Measurements from ENCODE around the gene HOXB1.

HOXB1 gene

DNA sequence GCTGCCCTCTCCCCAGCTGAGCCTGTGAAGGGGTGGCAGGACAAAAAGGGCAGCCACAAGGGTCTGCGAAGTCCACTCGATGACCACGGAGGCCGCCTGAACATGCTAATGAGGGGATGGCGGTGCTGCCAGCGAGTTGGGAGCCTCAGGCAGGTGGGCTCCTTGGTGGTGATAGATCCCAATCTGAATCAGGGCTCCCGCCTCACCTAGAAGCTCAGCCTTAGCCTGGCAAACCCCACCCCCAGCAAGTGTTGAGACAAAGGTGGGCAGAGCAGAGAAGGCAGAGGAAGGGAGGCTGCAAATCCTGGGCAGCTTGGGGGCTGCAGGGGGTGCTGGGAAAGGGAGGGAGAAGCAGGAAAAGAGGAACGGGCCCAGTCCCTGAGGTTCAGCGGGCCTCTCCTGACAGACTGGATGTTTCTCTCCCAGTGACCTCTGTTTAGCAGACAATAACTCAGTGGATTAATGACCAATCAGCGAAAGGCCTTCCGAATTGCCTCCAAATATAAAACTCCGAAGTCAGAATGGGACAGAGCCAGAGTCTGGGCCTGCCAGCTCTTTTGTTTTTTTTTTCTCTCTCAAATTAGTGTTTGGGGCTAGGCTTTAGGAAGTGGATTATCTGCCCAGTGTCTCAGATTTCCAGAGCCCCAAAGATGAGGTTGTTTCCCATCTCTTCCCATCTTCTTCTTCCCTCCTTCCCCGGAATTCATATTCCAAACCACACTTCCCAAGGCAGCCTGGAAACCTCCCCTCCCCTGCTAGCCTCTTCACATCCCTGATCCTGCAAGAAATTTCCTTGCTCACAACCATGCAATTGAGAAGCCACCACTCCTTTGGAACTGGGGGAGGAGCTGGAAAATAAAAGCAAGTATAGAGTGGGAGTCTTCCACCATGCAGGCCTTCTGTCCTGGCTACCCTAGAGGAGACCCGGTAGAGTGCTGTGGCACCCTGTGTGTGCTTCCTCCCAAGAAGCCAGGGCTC lies 29.3 kb upstream of the HOXB1 start:
- Histone ChIP-seq H3K4me1 (ENCODE audit: insufficient read depth, low read length, severe bottlenecking) (no peaks in the 10 kb centered on the region), H3K4me2 (ENCODE audit: low read length) (no peak overlapping the region), H3K79me2 (ENCODE audit: insufficient read depth, low read length) (no peaks in the 10 kb centered on the region), H3K9ac (ENCODE audit: low read length) (no peak overlapping the region), H3F3A (ENCODE audit: insufficient read depth, low read length) (no peaks in the 10 kb centered on the region), H3K4me3 (ENCODE audit: low read depth, low read length, poor library complexity, severe bottlenecking) (no peak overlapping the region), H4K20me1 (ENCODE audit: insufficient read depth, low read length) (no peaks in the 10 kb centered on the region), H3K27ac (ENCODE audit: low read depth, low read length, poor library complexity, severe bottlenecking) (no peak overlapping the region), H2AFZ (ENCODE audit: low read length) (no peak overlapping the region), H3K27me3 (ENCODE audit: insufficient read depth, low read length) (no peaks in the 10 kb centered on the region; the same call in 1 of the 2 replicates), H3K36me3 (ENCODE audit: insufficient read depth, low read length) (no peaks in the 10 kb centered on the region), H3K9me2 (ENCODE audit: low read depth, low read length) (no peaks in the 10 kb centered on the region), H3K9me3 (ENCODE audit: low read length) (no peaks in the 10 kb centered on the region)
- TF ChIP-seq, protein P1, sequence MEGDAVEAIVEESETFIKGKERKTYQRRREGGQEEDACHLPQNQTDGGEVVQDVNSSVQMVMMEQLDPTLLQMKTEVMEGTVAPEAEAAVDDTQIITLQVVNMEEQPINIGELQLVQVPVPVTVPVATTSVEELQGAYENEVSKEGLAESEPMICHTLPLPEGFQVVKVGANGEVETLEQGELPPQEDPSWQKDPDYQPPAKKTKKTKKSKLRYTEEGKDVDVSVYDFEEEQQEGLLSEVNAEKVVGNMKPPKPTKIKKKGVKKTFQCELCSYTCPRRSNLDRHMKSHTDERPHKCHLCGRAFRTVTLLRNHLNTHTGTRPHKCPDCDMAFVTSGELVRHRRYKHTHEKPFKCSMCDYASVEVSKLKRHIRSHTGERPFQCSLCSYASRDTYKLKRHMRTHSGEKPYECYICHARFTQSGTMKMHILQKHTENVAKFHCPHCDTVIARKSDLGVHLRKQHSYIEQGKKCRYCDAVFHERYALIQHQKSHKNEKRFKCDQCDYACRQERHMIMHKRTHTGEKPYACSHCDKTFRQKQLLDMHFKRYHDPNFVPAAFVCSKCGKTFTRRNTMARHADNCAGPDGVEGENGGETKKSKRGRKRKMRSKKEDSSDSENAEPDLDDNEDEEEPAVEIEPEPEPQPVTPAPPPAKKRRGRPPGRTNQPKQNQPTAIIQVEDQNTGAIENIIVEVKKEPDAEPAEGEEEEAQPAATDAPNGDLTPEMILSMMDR (IDR thresholded peaks at IDR 0.05; ENCODE audit: low read length) = no peak
- TF ChIP-seq EZH2 (IDR thresholded peaks at IDR 0.05; ENCODE audit: borderline replicate concordance, low read length) = no peak

- Histone ChIP-seq H3K9me3 (ENCODE audit: low read length) (no peaks in the 10 kb centered on the region), H3K9ac (ENCODE audit: low read length) (no peak overlapping the region), H3K9me2 (ENCODE audit: low read depth, low read length) (no peaks in the 10 kb centered on the region), H4K20me1 (ENCODE audit: insufficient read depth, low read length) (no peaks in the 10 kb centered on the region), H3K27ac (ENCODE audit: low read depth, low read length, poor library complexity, severe bottlenecking) (no peak overlapping the region), H3F3A (ENCODE audit: insufficient read depth, low read length) (no peaks in the 10 kb centered on the region), H3K27me3 (ENCODE audit: insufficient read depth, low read length) (no peaks in the 10 kb centered on the region; the same call in 1 of the 2 replicates), H3K36me3 (ENCODE audit: insufficient read depth, low read length) (no peaks in the 10 kb centered on the region), H2AFZ (ENCODE audit: low read length) (no peak overlapping the region), H3K79me2 (ENCODE audit: insufficient read depth, low read length) (no peaks in the 10 kb centered on the region), H3K4me3 (ENCODE audit: low read depth, low read length, poor library complexity, severe bottlenecking) (no peak overlapping the region), H3K4me2 (ENCODE audit: low read length) (no peak overlapping the region), H3K4me1 (ENCODE audit: insufficient read depth, low read length, severe bottlenecking) (no peaks in the 10 kb centered on the region)
- no peak for TF ChIP-seq EZH2 (IDR thresholded peaks at IDR 0.05; ENCODE audit: borderline replicate concordance, low read length)
- TF ChIP-seq, protein P1 (IDR thresholded peaks at IDR 0.05; ENCODE audit: low read length) = no peak
These were observed 28.5 kb upstream of the HOXB1 start for GRCh38 chr17:48559122-48559839.

DNA sequence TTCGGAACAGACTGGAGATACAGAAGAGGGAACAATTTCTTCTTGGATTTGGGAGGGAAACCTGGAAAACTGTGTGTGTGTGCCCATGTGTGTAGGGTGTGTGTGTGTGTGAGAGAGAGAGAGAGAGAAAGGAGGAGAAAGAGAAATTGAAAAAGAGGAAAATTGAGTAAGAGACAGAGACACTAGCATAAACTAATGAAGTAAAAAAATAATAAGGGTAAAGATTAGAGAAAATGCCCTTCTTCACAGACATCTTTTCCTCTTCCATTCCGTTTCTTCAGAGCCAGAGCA lies 28.0 kb upstream of the HOXB1 start:
- Histone ChIP-seq H3K4me3 (ENCODE audit: low read depth, low read length, poor library complexity, severe bottlenecking) (no peak overlapping the region), H3K9me2 (ENCODE audit: low read depth, low read length) (no peaks in the 10 kb centered on the region), H3K4me2 (ENCODE audit: low read length) (no peak overlapping the region), H3K27ac (ENCODE audit: low read depth, low read length, poor library complexity, severe bottlenecking) (no peak overlapping the region), H3K36me3 (ENCODE audit: insufficient read depth, low read length) (no peaks in the 10 kb centered on the region), H3K9ac (ENCODE audit: low read length) (no peak overlapping the region), H3K27me3 (ENCODE audit: insufficient read depth, low read length) (no peaks in the 10 kb centered on the region; the same call in 1 of the 2 replicates), H2AFZ (ENCODE audit: low read length) (no peak overlapping the region), H3K79me2 (ENCODE audit: insufficient read depth, low read length) (no peaks in the 10 kb centered on the region), H3K4me1 (ENCODE audit: insufficient read depth, low read length, severe bottlenecking) (no peaks in the 10 kb centered on the region), H3K9me3 (ENCODE audit: low read length) (no peaks in the 10 kb centered on the region), H3F3A (ENCODE audit: insufficient read depth, low read length) (no peaks in the 10 kb centered on the region), H4K20me1 (ENCODE audit: insufficient read depth, low read length) (no peaks in the 10 kb centered on the region)
- TF ChIP-seq, protein P1 (IDR thresholded peaks at IDR 0.05; ENCODE audit: low read length) = no peak
- no peak for TF ChIP-seq EZH2 (IDR thresholded peaks at IDR 0.05; ENCODE audit: borderline replicate concordance, low read length)
